NB4 (cell line): ENCODE data around the gene ATP5F1C.

Experiments used
- DNase-seq: peaks from one replicate; pipeline ENCODE4 v3.0.0; 2010; ENCODE audit warnings: low read depth
- H3K4me3 ChIP-seq: one replicate; pipeline ENCODE4 v1.5.1; 2011; ENCODE audit warnings: mild to moderate bottlenecking, low read depth, low read length, moderate library complexity
- MAX ChIP-seq: IDR thresholded peaks from 2 replicates; pipeline ENCODE4 v1.6.1; 2011; ENCODE audit warnings: low read depth, low read length
- MYC ChIP-seq: IDR thresholded peaks from 2 replicates; pipeline ENCODE4 v1.6.1; 2011; ENCODE audit warnings: low read depth, low read length
- POLR2A ChIP-seq: IDR thresholded peaks from 2 replicates; pipeline ENCODE4 v1.6.1; 2011; ENCODE audit warnings: mild to moderate bottlenecking; ENCODE audit not compliant: insufficient read length; ENCODE audit errors: extremely low read depth
- TF ChIP-seq, protein P1 (sequence below): IDR thresholded peaks from one replicate; pipeline ENCODE4 v1.5.1; 2012; ENCODE audit warnings: low read depth, low read length

Gene ATP5F1C

GRCh38 chr10:7792541-7792940 is 4.6 kb downstream of the ATP5F1C start:
- no peak overlapping the region for H3K4me3 ChIP-seq
- no peak for DNase-seq
- TF ChIP-seq, protein P1, sequence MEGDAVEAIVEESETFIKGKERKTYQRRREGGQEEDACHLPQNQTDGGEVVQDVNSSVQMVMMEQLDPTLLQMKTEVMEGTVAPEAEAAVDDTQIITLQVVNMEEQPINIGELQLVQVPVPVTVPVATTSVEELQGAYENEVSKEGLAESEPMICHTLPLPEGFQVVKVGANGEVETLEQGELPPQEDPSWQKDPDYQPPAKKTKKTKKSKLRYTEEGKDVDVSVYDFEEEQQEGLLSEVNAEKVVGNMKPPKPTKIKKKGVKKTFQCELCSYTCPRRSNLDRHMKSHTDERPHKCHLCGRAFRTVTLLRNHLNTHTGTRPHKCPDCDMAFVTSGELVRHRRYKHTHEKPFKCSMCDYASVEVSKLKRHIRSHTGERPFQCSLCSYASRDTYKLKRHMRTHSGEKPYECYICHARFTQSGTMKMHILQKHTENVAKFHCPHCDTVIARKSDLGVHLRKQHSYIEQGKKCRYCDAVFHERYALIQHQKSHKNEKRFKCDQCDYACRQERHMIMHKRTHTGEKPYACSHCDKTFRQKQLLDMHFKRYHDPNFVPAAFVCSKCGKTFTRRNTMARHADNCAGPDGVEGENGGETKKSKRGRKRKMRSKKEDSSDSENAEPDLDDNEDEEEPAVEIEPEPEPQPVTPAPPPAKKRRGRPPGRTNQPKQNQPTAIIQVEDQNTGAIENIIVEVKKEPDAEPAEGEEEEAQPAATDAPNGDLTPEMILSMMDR: no peak
- TF ChIP-seq POLR2A (no peak), MYC (no peak), MAX (no peak)

GRCh38 chr10:7794251-7795026 is 6.5 kb downstream of the ATP5F1C start:
- DNase-seq: no peak
- no peak overlapping the region for H3K4me3 ChIP-seq
- TF ChIP-seq MAX: no peak
- no peak for TF ChIP-seq MYC
- TF ChIP-seq, protein P1: no peak
- no peak for TF ChIP-seq POLR2A

GRCh38 chr10:7795605-7796004 is 7.6 kb downstream of the ATP5F1C start:
- DNase-seq: peak; percentile 12
- TF ChIP-seq, protein P1: no peak
- TF ChIP-seq MAX (no peak), MYC (no peak), POLR2A (no peak)
- H3K4me3 ChIP-seq: no peak overlapping the region

- no peak overlapping the region for H3K4me3 ChIP-seq
- TF ChIP-seq POLR2A (no peak), MAX (no peak), MYC (peak; percentile 36; the same call in 1 of the 2 replicates)
- DNase-seq: peak; percentile 66
These were observed 9.6 kb downstream of the ATP5F1C start for GRCh38 chr10:7797582-7797981.

GRCh38 chr10:7802606-7803005 is 14.6 kb downstream of the ATP5F1C start:
- TF ChIP-seq POLR2A (no peak), MYC (no peak), MAX (no peak)
- TF ChIP-seq, protein P1: no peak
- H3K4me3 ChIP-seq: no peak overlapping the region
- DNase-seq: no peak

DNA sequence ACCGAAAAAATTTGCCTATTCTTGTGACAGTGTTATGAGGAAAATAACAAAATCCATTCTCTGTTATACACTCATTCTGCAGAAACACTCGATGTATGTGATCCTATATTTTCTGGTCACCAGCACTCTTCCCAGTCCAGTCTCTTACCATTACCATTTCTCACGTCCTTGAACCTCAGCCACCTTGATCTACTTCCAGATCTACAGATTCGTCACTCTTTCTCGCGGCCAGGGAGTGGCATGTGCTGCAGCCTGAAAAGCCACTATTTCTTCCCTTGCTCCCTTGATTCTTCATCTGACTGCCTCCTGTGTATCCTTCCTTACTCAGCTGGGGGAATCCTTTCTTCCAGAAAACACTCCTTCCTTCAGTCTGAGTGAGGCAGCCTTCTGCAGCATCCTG is 16.2 kb downstream of the ATP5F1C start:
- no peak for DNase-seq
- H3K4me3 ChIP-seq: no peak overlapping the region
- TF ChIP-seq POLR2A (no peak), MYC (no peak), MAX (no peak)
- TF ChIP-seq, protein P1: no peak
